ENCODE data around the gene CNN2. TPM values are rescaled to one million over a fixed set of nuclear protein-coding genes. Genes with fewer than 3 reads are reported as not detected.

Gene CNN2
- total RNA-seq, 4 donors from 2014 or later = 79.0 to 125 (median 105) TPM

DNA sequence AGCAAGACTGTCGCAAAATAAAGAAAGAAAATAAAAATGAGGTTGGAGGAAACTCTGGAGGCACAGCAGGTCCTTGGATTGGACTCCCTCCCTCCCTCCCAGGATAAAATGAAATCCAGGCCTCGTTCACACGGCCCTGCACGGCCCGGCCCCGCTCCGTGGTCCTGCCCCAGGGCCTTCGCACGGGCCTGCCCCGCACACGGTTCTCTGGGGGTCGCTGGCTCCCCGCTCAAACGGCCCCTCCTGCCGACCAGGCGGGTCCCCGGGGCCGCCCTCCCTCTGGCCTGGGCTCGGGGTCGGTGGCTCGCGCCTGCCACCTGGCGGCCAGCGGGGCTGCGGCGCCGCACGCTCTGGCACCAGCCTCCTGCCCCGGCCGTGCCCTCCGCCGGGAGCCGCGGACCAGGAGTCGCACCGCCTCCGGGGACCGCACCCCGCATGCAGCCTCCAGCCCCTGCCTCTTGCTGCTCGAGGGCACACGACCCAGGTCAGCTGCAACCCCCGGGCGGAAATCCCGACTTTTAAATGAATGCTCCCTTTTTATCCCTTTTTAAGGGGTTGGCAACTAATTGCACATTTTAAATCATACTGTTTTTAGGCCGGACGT, 43.7 kb upstream of the CNN2 start:
- no peak for DNase-seq
- peak overlapping the region in 3 of 4 donors; percentile 51 to 96 (median 90) for H3K27ac ChIP-seq
- H3K36me3 ChIP-seq = peaks cover 0 to 23% (median 8%) of the 10 kb centered on the region in 3 donors
- WGBS, 2 donors = 0 to 2% methylated on average over 24 to 29 of the region's 46 CpGs
- H3K9me3 ChIP-seq = no peaks in the 10 kb centered on the region
- H3K4me3 ChIP-seq = peak overlapping the region in 3 of 4 donors; percentile 29 to 65 (median 38)
- H3K4me1 ChIP-seq = peaks cover 16 to 48% (median 21%) of the 10 kb centered on the region in 3 donors
- TF ChIP-seq CTCF (IDR thresholded peaks at IDR 0.05) (peak; percentile 87 to 99 (median 99)), POLR2A (IDR thresholded peaks at IDR 0.05) (no peak)
- H3K27me3 ChIP-seq = peaks cover 0 to 16% (median 0%) of the 10 kb centered on the region in 4 donors
- intact Hi-C loops (cut with DNase I) = loop anchor here (2.0 to 10.0 kb wide), 2 partner anchors 62 to 128 kb away; partner anchors contain the start of genes CFD and ELANE

DNA sequence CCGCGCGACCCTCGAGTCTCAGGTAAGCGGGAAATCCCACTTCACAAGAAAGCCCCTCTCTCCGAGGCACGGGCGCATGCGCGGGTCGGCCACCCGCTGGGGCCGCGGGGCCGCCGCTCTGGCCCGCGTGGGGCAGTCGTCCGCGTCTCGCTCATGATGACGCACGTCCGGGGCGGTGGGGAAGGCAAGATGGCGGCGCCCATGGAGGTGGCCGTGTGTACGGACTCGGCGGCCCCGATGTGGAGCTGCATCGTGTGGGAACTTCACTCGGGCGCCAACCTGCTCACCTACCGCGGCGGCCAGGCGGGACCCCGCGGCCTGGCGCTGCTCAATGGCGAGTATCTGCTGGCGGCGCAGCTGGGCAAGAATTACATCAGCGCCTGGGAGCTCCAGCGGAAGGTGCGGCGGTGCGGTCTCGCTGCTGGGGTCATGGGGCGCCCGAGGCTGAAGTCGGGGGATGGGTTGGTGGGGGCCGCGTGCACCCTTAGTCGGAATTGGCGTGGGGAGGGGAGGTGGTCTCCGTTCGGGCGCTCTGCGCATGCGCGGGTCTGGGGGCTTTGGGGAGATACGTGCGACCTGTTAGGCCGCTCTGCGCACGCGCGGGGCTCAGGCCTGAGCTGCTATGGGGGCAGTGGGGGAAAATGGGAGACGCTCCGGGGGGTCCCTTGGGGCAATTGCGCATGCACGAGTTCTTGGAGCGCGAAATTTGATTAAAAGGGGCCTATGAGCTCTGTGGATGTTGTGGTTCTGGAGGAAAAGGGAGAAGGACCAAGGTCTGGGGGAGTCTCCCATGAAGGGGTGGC, 42.0 kb upstream of the CNN2 start, which contains the start of gene WDR18:
TSS of gene WDR18 (plus strand) at position 181 of the 803 bp plus-strand sequence. CDS start at position 190, 9 bp downstream.
- peak in 2 of 4 donors; percentile 36 to 65 for TF ChIP-seq POLR2A (IDR thresholded peaks at IDR 0.05)
- TF ChIP-seq CTCF (IDR thresholded peaks at IDR 0.05) = peak in 5 of 6 experiments; percentile 18 to 71 (median 41)
- 0 to 1% methylated on average over 16 to 18 of the region's 78 CpGs for WGBS, 2 donors
- Histone ChIP-seq H3K27me3 (peaks cover 0 to 12% (median 0%) of the 10 kb centered on the region in 4 donors), H3K9me3 (no peaks in the 10 kb centered on the region), H3K4me1 (peaks cover 16 to 45% (median 21%) of the 10 kb centered on the region in 3 donors), H3K36me3 (peaks cover 0 to 35% (median 8%) of the 10 kb centered on the region in 3 donors), H3K27ac (peak within 1 kb of the TSS; percentile 87 to 96 (median 91)), H3K4me3 (peak within 1 kb of the TSS; percentile 76 to 100 (median 95))
- DNase-seq = peak; percentile 56
- intact Hi-C loops (cut with DNase I) = loop anchor here (10.0 kb wide), 1 partner anchor 130 kb away; the partner anchor contains the start of genes CFD and ELANE

DNA sequence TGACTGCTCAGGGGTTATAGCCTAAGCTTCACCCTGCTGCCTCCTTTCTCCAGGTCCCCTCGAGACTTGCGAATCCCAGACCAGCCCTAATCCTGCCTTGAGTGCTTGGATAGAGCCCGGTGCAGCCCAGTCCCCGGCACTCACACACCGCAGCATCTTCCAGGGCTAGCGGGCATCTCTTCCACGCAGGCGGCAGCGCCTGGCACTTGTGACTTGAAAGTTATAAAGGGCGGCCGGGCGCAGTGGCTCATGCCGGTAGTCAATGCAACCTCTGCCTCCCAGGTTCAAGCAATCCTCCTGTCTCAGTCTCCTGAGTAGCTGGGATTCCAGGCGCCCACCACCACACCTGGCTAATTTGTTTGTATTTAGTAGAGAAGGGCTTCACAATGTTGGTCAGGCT, 40.3 kb upstream of the CNN2 start:
- 80 to 95% methylated on average over 2 to 13 of the region's 14 CpGs for WGBS, 2 donors
- intact Hi-C loops (cut with DNase I) = loop anchor here (10.0 kb wide), 1 partner anchor 131 kb away; the partner anchor contains the start of genes CFD and ELANE

DNA sequence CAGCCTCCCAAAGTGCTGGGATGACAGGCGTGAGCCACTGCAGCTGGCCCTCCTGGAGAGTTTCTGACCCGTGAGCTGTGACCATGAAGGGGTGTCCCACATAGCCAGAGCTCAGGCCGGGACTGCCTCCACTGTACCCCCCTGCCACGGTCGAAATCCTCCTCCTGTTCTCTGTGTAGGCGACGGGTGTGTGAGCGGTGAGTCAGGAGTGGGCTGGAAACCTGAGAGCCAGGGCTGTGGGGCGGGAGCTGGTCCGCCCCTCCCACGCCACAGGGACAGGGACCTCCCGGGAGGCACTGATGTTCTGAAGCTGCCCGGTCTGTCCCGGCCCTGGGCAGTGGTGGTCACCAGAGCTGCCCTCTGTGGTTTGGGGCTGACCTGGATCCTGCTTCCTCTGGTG, 38.3 kb upstream of the CNN2 start:
- H3K36me3 ChIP-seq = peaks cover 6 to 67% (median 16%) of the 10 kb centered on the region in 3 donors
- H3K4me3 ChIP-seq = no peak overlapping the region
- H3K4me1 ChIP-seq = peaks cover 13 to 24% (median 19%) of the 10 kb centered on the region in 3 donors
- intact Hi-C loops (cut with DNase I) = loop anchor here (10.0 kb wide), 1 partner anchor 133 kb away; the partner anchor contains the start of genes CFD and ELANE
- H3K9me3 ChIP-seq = no peaks in the 10 kb centered on the region
- DNase-seq = no peak
- H3K27ac ChIP-seq = no peak overlapping the region
- H3K27me3 ChIP-seq = no peaks in the 10 kb centered on the region
- no CpG with 5 or more reads among the region's 14 CpGs for WGBS, 2 donors
- TF ChIP-seq CTCF (IDR thresholded peaks at IDR 0.05) (no peak), POLR2A (IDR thresholded peaks at IDR 0.05) (no peak)

More for the DNA sequence above, 40.3 kb upstream of the CNN2 start:
- Histone ChIP-seq H3K27ac (no peak overlapping the region), H3K9me3 (no peaks in the 10 kb centered on the region), H3K27me3 (no peaks in the 10 kb centered on the region), H3K36me3 (peaks cover 6 to 52% (median 16%) of the 10 kb centered on the region in 3 donors), H3K4me1 (peaks cover 16 to 33% (median 21%) of the 10 kb centered on the region in 3 donors), H3K4me3 (no peak overlapping the region)
- TF ChIP-seq POLR2A (IDR thresholded peaks at IDR 0.05) (no peak), CTCF (IDR thresholded peaks at IDR 0.05) (no peak)
- no peak for DNase-seq

All from esophagus squamous epithelium (tissue), 5 donors.